Astrocyte of the hippocampus (primary cell): ENCODE data around the gene SOS2.

Experiments used
- DNase-seq: peaks from one replicate; pipeline ENCODE4 v3.0.0; 2011; ENCODE audit warnings: low read depth, low spot score

The SOS2 gene

DNA sequence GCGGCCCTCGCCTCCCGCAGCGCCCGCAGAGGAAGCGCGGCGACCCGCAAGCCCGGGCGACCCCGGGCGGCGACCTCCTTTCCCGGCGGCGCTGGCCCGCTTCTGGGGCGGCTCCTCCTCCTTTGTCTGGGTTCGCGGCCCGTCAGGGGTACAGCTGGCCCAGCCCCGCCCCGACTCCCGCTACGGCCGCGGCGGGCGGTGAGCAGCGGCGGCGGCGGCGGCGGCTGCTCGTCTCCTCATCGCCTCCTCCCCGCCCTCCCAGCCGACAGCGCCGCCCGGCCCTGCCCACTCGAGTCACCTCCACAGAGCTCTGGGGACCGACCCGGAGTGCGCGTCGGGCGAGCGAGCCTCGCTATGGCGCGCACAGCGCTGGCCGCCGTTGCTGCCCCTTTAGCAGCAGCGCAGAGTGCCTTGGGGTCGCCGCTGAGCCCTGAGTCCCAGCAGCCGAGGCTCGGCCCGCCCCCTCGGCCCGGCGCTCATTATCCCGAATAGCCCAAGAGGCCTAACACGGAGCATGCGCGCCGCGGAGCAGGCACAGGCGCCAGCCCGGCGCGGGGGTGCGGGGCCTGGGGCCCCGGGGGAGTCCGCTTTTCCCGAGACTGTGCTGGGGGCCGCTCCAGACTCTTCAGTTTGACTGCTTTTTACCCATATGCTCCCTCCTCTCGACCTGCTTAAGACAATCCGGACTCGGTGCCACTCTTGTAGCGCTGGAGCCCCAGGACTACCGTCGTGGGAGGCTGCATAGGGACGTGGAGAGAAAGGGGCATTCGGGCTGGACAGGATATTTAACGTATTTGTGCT, at the start of gene SOS2:
Gene SOS2, minus strand, starts transcription at position 104 of the 801 bp plus-strand sequence. CDS start 295 bp downstream, outside the sequence.
- DNase-seq: peak; percentile 95

DNA sequence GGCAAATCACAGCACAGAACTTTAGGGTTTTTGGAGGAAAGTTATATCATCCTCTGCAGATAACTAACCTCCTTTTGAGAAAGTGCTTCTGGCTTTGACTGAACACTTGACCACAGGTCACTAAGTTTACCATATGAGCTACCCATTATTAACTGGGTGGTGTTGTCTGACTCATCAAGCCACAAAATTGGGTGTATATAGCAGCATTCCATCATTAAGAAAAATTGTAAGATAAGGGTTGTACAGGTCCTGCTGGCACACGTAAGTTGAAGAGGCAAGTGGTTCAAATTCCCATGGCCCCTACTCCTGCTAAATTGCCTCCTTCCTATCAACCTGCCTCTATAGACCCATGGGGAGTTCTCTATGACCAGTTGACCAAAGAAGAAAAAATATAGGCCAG, 41.1 kb upstream of the SOS2 start:
- peak; percentile 7 for DNase-seq

DNA sequence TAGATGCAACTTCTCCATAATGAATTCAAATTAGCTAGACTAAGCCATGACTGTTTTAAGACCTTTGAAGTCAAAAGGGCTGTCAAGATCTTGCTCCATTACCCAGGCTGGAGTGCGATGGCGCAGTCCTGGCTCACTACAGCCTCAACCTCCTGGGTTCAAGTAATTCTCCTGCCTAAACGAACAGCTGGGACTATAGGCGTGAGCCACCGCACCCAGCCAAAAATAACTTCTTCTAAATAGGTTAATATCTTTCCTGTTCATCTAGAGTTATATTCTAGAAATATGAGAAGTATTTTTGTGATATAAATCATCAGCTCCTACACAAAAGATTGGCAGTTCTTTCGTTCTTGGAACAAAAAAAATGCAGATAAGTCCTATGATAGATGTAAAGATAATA, 39.6 kb upstream of the SOS2 start:
- DNase-seq: no peak

DNA sequence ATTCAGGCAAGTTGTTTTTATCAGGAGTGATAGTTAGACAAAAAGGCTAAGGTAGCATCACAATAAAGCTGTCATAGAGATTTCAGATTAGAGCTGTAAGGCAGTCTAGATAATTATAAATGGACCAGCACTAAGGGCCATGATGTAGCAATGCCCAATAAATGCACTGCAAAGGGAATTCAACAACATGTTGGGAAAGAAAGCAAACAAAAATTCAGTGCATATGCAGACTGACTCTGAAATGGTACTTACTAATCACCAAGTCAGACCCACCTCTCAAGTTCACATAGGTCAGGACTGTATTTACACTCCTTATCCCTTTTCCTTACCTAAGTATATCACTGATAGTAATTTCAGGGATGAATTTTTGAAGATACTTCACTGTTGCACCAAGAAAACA, 33.7 kb upstream of the SOS2 start:
- DNase-seq: no peak

DNA sequence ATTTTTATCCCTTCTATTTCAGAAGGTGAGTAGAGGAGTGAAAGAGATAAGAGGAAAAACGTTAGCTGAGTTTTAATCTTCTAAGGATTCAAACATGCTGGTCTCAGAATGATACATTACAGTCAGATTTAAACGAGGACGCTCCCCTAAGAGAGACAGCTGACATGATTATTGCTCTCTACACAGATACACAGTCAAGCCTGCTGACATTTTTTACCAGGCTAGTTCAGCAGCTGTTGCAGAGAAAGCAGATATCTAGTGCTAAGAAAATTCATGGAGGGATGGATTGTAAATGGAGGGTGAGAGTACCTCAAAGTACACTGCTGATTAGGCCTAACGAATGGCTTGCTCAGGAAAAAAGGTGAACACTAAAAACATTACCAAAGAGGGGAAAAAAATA, 31.9 kb upstream of the SOS2 start:
- no peak for DNase-seq

DNA sequence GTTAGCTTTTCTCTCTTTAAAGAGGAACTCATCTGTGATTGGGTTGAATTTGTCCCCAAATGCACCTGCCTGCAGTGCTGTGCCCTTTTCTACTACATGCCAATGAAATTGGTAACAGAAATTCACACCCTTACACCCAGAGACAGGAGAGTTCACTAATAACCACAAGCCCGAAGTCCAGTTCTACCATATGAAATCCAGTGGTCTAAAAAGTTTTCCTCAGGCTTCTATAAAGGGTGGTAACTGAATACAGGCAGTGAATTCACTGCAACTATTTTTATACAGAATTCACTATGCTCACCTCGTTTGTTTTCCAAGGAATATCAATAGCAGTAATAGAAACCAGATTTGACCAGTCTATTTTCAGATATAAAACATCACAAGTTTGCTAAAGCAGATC, 31.5 kb upstream of the SOS2 start:
- no peak for DNase-seq

DNA sequence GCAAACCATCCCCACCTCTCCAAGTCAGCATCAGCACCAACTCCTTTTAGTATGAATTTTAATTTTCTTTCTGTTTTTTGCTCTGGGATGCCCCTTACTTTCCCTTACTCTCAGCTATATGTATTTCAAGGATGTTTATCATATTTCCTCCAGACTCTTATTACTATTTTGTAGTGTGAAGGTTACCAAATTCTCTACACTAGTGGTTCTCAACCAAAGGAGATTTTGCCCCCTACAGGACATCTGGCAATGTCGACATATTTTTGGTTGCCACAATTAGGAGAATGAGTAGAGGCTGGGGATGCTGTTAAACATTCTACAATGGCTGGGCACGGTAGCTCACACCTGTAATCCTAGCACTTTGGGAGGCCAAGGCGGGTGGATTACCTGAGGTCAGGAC, 29.1 kb upstream of the SOS2 start:
- peak; percentile 51 for DNase-seq

DNA sequence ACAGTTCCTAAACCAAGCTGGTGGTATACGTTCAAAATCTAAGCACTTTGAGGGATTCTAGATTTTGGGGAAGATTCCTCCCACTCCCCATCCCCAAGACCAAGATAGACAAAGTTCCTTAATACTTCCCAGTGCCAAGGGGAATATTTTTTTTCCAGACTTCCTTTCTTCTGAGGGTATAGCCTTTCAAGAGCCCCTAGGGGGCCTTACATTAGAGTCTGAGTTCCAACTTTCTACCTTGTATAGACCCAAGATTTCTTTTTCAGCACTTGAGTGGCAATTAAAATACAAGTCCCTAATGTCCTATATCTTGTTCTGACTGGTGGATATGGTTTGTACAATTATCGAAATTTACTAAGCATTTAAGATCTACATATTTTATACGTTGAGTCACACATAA, 28.7 kb upstream of the SOS2 start:
- no peak for DNase-seq

DNA sequence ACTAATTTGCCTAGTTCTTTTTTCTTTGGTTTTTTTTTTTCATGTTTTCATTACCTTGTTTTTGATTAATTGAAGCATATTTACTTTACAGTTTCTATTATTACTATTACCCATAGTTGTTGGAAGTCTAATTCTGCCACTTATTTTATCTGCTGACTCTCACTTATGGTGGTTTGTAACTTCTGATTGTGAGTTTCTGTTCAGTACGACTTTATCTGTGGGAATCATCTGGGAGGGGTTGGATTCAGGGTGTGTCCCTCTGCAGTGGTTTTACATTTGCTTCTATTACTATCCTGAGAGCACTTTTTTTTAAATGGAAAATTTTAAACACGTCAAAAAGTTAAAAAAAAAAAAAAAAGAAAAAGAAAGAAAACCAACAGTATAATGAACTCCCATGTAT, 26.4 kb upstream of the SOS2 start:
- no peak for DNase-seq

DNA sequence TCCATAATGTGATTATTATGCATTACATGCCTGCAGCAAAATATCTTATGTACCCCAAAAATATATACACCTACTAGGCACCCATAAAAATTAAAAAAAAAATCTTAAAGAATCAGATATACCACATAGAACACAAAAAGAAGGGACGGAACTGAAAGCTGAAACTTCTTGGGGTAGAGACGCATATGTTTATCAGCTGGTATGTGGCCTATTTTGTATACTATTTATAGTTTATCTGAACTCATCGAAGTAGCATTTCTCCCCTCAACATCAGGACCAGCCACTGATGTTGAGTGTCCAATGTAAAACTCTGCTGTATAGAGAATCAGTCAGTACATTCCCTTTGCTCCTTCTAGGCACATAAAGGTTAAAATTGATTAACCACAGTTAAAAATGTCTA, 22.9 kb upstream of the SOS2 start:
- DNase-seq: no peak

DNA sequence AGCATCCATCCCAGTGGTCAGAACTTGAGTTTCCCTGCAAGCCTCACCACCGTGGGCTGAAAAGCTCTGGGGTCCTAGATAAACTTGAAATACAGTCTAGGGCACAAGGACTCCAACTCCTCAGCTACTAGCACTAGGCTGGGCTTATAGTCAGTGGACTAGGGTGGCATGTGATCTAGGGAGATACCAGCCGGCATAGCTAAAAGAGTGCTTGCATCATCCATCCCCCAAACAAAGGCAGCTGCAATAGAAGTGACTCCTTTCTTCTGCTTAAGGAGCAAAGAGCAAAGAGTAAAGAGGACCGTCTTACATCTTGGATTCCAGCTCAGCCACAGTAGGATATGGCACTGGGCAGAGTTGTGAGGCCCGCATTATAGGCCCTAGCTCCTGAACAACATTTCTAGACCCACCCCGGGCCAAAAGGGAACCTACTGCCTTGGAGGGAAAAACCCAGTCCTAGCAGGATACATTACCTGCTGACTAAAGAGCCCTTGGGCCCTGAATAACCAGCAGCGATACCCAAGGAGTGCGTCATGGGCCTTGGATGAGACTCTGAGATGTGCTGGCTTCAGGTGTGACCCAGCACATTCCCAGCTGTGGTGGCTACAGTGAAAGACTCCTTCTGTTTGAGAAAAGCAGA, 17.9 kb upstream of the SOS2 start:
- no peak for DNase-seq

DNA sequence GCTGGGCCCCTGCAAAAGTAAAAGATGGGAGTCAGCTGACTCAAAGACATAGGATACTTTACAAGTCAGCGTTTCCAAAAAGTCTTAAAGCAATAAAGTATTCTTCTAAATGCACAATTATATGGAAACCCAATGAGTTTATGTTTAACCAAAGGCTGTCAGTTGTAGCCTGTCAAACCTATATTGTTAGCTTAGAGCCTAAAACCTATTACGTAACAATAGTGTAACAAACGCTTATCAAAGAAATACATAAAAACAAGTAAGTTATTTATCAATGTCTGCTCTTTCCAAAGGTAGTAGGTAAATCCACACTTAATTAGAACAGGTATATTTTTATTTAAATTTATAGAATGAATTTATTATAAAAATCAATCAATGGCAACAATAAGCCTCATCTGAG, 15.9 kb upstream of the SOS2 start:
- no peak for DNase-seq

DNA sequence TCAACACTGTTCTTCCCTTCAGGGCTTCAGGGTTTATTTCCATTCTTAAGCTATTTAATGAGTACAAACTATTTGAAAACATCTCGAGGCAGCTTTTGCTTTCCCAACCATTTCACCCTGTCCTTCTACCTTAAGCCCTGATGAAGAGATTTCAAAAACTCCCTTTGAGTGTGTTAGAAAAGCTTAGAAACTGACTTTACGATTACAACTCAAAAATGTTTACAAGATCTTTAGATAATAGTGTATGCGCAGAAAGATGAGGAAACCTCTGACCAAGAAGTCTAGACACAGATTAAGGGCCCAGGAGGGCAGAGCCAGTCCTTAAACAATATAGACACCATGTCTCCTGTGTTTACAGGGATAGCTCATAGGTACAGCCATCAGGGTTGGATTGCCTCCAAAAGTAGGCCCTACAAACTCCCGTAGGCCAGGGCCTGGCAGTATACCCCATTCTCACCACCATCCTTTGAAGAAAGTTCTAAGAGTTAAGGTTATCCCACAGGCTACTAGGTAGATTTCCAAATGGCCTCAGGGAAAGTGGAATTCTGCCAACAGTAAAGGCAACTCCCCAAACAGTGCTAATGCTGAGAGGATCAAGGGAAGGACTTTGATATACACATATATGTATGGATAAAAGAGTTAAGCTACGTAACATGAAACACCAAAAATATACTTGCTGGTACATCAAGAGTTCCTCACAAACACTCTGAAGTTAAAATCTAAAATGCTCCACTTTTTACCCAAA, 11.4 kb upstream of the SOS2 start:
- DNase-seq: no peak

DNA sequence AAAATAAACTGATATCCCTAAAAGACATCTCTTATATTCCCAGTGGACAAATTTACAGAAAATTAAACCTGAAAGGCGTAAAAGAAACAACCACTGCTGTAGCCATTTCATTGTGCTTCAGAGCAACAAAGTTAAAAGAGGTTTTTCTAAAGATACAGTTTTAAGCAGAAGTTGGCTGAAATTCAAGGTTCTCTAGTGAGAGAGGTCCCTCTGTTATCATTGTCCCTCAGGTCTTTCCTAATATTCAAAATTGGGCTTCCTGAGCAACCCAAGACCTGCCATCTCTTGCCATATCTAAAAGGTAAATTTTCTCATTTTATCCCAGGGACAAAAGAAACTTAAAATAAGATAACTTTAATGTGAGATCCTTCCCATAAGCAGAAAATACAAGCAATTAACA, 10.7 kb upstream of the SOS2 start:
- DNase-seq: no peak

DNA sequence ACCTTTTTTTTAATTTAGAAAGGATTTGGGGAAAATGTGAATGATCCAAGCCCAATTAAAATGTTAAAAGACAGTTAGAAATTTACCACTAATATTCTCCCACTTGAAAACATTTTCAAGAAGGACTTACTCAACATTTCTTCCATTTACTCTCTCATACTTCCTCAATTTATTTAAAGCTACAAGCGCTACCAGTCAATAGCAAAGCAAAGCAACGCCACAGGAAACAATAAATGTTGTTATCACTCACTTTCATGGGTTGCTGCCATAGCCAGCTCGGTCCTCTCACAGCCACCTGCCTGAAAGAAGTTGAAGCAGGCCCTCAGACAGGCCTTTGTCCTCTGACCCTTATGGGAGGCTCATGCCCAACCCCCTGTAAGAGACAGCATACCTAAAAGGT, 6.0 kb upstream of the SOS2 start:
- no peak for DNase-seq

DNA sequence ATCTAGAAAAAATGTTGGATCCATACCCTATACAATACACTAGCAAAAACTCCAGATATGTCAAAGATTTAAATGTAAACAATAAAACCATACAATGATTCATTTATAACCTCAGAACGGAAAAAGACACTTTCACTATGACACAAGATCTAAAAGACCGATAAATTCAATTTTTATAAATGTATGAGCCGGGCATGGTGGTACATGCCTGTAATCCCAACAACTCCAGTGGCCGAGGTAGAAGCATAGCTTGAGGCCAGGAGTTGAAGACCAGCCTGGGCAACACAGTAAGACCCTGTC, 2.5 kb upstream of the SOS2 start:
- no peak for DNase-seq

DNA sequence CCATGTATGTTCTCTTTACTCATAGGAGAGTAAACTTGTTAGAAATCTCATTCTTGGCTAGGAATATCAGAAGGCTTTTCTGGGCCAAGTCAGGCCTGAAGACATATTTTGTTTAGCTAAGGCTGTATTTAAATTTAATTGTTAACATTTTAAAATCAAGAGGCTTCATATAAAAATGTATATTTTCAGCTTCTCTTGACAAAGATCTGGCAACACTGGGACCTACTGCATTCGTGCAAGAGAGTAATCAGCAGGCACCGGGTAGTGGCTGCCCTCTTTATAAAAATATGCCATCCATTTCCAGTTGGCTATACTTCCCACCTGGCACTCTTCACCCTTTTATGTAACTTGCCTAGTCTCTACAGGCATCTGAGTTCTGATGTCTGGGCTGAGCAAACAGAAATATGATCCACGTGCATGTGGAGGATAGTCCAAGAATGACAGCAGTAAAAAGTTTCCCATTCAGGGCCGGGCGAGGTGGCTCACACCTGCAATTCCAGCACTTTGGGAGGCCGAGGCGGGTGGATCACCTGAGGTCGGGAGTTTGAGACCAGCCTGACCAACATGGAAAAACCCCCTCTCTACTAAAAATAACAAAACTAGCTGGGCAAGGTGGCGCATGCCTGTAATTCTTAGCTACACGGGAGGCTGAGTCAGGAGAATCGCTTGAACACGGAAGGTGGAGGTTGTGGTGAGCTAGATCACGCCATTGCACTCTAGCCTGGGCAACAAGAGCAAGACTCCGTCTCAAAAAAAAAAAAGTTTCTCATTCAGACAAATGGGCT, 2.0 kb upstream of the SOS2 start:
- DNase-seq: no peak

DNA sequence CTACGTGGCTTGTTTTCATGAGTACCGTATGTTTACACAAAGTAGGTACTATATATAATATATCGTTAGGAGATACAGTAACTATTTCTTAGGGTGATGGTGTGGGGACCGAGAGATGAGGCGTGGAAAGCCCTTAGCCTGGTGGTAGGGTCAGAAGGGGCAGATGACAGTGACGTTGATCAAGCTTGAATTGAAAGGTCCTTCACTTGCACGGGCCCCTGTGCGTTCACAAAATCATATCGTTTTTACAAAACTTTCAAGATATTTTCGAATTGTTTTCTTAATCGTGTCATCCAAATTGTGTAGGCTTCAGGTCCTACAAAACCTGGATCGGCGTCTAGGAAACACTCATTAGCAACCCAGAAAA, 881 bp upstream of the SOS2 start:
- DNase-seq: no peak

DNA sequence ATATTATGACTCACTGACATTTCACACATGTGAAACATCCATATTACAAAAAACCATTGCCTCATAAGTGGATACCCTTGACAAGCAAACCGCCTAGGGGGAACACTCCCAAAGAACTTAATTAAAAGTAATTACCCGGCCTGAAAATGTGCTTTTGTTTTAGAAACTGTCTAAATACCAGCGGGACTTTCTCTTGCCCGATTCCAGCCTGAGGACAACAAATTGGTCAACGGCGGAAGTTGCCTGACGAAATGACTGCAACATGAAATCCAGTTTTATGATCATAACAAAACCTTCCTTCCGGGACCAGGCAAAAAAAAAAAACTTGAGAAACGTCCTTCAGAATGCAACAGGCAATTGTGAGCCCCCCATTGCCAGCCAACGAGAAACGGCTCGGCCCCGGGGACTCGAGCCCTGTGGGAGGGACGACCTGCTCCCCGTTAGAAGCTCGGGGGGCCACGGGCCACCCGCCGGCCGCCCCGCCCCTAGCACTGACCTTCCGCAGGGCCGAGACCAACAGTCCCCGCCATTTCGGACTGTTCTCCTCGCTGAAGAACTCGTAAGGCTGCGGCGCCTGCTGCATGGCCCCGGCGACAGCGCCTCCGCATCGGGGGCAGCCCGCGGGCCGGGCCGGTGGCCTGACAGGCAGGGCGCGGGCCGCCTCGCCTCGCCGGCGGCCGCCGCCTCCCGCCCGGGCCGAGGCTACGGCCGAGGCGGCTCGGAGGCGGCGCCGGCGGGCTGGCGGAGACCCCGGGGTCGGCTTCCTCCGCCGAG, 490 bp downstream of the SOS2 start:
- peak; percentile 64 for DNase-seq

DNA sequence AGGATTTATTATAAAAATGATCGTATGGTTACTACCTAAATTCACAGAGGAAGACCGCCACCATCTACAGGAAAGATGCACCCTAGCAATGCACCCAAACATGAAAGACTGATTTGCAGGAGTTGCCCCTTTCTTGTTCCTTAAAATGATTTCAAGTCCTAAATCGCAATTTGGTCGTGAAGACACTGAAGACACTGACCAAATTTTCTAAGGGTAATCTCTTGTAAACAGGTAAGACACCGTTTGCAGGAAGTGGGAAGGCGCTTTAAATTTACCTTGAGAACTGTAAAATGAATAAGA, 1.0 kb downstream of the SOS2 start:
- no peak for DNase-seq

DNA sequence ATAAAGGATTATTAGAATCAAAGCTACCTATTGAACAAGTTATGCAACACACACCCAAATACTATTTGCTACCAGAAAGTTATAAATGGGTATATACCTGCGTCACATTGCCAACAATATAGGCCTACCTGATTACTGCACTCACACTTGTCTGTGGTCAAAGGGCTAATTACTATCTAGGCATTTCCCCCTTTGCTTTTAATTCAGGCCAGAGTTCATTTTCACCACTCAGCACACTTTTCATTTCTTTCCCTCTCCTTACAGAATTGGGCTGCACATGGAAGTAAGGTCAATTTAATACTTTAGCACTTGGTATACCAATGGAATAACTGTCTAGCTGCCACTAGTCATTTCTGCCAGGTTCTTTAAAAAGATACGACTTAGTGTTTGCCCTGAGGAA, 1.7 kb downstream of the SOS2 start:
- no peak for DNase-seq

DNA sequence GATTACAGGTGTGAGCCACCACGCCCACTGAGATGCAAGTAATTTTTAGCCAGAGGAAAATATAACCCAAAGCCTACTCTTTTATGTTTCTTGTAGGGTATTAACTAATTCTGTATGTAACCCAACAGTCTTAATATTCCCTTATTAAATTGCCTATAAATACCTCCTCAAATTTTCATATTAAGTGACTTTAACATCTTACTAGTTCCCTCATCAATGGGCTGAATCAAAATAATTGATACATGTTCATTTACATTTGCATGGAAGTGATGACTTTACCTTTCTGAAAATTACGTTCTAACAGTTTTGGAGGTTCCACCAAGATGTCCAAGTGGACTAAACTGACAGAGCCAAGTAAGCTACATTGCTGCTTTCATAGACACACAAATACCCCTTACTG, 3.1 kb downstream of the SOS2 start:
- no peak for DNase-seq
